DMS53 (cell line): Measurements from ENCODE around the gene B4GALT1.
A peak's percentile ranks its signal among the peaks of the same experiment; 100 is the strongest.

Experiments
- DNase-seq: peaks from one replicate; lab custom pipeline; 2025; lab: John Stamatoyannopoulos, UW

B4GALT1 gene

GRCh38 chr9:33140401-33141360, 26.5 kb downstream of the B4GALT1 start:
- DNase-seq, result no peak

GRCh38 chr9:33139421-33140228, 27.5 kb downstream of the B4GALT1 start:
- no peak for DNase-seq

DNA sequence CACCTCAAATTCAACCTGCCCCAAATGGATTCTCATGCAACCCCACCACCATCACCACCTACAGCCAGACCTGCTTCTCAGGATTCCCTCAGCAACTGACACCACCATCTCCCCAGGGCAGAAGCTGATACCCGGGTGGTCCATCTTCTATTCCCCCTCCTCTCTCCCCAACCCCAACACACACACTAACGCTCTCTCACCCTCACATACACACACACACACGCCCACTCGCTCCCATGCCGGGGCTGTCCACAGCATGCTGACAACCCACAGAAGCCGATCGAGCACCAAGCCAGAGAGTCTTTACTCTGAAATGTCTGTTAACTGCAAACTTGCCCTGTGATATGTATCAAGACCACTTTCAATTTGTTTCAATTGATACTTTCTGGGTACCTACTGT, 28.4 kb downstream of the B4GALT1 start:
- DNase-seq, result no peak

- no peak for DNase-seq
These were observed 29.3 kb downstream of the B4GALT1 start for GRCh38 chr9:33137781-33138264.

DNA sequence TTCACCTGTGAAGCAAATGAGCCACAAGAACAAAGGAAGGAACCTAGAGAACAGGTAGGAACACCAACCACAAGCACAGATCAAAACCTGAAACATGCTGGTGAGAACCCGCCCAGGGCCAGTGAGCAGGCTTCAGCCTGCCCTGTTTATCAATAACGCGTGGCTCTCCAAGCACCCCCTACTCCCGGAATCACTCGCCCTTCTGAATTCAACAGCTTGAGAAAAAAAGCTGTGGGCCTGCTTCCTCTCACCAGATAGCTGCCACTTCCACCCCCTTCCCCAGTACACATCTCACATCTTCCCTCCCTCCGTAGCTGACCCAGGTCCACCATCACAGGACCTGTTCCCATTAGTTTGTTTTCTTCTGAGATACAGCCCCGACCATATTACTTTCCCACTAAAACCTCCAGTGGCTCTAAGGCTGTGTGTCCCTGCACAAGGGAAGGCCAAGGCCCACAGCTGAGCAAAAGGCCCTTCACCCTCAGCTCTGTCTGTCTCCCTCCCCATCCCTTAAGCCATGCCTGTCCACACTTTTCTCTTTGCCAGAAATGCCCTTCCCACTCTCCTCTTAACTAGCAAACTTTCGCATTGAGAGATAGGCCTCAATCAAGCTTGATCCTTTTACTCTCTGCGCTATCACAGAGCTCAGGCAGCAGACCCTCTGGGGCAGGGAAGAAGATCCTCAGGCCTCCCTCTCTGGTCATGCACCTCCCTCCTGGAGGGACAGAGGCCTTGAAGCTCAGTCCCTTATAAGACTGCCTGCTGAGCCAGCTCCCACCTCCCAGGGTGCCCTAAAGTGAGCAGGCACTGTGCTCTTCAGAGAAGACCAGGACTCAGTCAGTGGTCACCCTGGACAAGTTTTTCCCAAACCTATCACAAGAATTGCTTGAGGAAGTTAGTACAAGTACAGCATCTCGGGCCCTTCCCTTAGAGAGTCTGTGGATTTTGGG, 30.1 kb downstream of the B4GALT1 start:
- no peak for DNase-seq

- DNase-seq, result no peak
These were observed 31.6 kb downstream of the B4GALT1 start for GRCh38 chr9:33135470-33135958.

GRCh38 chr9:33135031-33135461, 32.1 kb downstream of the B4GALT1 start:
- no peak for DNase-seq

GRCh38 chr9:33133186-33133585, 34.0 kb downstream of the B4GALT1 start:
- DNase-seq, result peak; percentile 87

GRCh38 chr9:33131790-33132772, 35.1 kb downstream of the B4GALT1 start:
- DNase-seq, result peak; percentile 61

DNA sequence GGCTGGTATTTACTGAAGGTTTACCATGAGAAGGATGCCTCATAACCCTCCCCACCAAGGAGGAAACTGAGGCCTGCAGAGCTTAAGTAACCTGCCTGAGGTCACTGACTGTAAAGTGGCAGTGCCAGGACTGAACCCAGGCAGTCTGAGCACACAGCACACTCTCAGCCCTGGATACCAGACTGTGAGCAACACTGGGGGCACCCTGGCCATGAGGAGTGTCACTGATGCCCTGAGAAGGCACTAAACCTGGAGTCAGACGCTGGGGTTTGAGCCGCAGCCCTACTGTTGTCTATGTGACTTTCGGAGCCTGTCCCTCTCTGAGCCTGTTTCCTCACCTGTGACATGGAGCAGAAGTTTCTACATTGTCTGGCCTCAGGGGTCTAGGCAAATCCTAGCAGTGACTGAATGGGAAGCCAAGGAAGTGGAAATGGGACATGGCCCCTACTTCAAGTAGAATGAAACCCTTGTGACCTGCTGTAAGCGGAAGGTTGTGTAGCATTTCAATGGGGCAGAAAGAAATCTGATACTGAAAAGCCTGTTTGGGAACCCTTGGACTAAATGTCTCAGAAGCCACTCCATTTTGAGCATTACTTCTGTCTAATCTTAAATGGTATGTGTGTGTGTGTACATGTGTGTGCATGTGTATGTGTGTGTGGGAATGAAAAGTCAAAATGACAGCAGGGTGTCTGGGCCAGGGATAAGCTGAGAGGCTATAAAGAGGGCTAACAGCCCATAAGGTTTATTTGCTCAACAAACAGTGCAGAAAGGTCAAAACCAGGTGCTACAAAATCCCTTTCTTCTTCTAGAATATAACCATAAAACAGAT, 36.0 kb downstream of the B4GALT1 start:
- DNase-seq, result peak; percentile 84

- peak; percentile 56 for DNase-seq
These were observed 37.0 kb downstream of the B4GALT1 start for GRCh38 chr9:33129886-33130881.

- DNase-seq, result no peak
These were observed 37.8 kb downstream of the B4GALT1 start for GRCh38 chr9:33129251-33129885.

DNA sequence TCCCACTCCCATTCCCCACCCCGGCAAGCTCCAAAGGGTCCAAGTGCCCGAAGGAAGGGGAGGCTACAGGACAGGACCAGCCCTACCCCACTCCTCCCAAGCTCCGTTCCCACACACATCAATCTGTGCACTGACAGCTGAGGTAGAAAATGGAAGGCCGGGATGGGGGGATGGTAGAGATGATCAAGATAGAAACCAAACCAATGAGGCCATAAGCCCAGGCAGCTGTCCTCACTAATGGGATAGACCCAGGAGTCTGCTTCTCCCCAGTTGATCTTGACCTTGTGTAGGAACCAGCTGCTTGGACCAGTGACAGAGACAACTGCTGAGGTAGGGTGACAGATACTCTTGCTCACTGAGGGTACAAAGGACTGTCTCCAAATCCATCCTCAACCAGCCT, 38.6 kb downstream of the B4GALT1 start:
- no peak for DNase-seq

- no peak for DNase-seq
These were observed 39.3 kb downstream of the B4GALT1 start for GRCh38 chr9:33127881-33128280.

DNA sequence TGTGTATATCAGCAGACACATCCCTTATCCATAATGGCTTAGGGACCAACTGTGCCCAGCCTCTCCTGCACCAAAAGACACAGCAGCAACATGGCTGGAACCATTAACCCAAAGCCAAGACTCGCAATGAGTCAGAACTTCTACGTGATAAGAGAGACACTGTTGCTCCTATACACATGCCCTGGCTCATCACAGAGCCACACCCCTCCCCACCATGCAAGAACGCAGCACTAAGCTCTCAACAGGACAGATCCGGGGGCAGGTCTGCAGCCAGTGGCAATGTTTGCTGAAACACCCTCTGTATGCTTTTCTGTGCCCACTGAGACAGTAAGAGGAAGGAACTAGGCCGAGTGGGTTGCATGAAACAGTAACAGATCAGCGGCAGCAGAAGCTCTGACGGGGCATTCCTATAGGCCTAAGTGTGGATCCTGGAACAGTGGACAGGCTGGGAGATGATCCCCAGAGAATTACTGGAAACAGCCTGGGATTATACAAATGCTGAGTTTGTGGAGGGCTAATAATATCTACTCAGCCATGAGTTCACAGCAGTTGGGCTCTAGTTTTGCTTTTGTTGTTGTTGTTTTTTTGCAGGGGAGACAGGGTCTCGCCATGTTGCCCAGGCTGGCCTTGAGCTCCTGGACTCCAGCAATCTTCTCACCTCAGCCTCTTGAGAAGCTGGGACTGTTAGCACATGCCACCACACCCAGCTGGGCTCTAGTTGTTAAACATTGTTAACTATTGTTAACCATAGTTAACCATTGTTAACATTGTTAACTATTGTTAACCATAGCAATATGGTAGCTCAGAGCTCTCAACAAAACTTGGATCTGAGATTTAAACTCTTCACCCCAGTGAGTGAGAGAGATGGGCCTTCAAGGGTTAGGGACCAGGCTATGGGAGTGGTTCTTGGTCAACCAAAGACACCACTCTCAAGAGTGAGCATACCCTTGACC, 41.0 kb downstream of the B4GALT1 start:
- DNase-seq, result no peak

DNA sequence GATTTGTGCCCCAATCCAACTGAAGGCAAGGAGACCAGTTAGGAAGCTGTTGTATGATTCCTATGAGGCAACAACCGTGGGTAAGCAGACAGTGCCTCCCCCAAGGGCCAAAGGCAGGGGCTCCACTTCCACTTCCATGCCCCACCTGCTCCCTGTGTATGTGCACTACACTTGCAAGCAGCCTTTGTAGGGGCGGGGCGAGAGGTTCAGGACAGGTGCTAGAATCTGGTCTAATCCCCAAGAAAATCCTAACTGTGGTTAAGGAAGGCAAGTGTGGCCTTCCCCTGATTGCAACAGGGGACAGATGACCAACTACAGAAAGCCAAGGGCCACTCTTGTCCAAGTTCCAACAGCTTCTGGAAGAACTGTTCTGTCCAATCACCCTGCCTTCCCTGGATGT, 41.7 kb downstream of the B4GALT1 start:
- DNase-seq, result no peak
